ENCODE measurements around the gene LRRC36. TPM values are rescaled to one million over a fixed set of nuclear protein-coding genes. Genes with fewer than 3 reads are reported as not detected.

LRRC36 gene
- total RNA-seq, 4 donors from 2014 or later = 5.1 TPM; not detected in 3

DNA sequence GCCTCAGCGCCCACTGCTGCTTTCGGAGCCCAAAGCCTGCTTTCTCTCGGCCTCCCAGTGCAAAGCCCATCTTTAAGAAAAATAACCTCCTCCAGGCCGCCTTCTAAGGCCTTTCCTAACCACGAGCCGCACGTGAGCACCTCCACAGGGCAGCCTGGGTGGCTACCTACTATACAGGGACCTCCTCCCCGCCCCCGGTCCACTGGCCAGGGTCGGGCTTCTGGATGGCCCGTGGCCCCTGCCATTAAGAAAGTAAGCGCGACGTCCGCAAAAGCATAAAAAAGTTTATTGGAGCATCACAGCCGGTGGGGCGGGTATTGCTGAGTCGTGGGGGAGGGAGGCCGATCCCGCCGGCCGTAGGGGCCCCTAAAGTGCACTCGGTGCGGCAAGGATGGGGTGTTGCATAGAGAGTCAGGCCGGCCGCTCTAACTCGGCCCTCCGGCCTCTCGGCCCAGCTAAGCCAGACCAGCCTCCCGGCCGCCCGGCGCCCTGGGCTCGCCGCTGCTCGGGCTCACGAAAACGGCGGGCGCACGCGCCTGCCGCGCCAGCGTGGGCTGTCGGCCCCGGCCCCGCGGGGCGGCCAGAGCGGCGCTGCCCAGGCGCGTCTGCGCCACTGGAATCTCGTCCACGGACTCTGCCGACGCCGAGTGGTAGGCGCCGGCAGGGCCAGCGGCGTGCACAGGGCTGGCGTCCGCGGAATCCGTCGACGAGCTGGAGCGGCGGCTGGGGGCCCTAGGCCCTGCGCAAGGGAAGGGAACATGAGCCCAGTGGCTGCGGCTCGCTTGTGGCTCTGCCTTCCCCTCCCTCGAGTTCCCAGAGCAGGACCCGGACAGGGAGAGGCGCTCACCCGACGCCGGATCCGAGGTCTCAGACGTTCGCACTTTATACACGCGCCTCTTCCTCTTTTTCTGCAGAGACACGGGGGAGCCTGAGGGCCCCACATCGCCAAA, 67.8 kb downstream of the LRRC36 start:
- Histone ChIP-seq H3K36me3 (no peaks in the 10 kb centered on the region), H3K27me3 (no peaks in the 10 kb centered on the region), H3K4me3 (peak overlapping the region; percentile 18 to 51 (median 30)), H3K4me1 (peaks cover 4 to 72% (median 14%) of the 10 kb centered on the region in 4 donors), H3K9me3 (no peaks in the 10 kb centered on the region), H3K27ac (peak overlapping the region in 3 of 4 donors; percentile 21 to 80 (median 56))
- TF ChIP-seq CTCF (IDR thresholded peaks at IDR 0.05) (no peak), POLR2A (IDR thresholded peaks at IDR 0.05) (no peak)
- peak in 1 of 3 donors; percentile 49 for DNase-seq

DNA sequence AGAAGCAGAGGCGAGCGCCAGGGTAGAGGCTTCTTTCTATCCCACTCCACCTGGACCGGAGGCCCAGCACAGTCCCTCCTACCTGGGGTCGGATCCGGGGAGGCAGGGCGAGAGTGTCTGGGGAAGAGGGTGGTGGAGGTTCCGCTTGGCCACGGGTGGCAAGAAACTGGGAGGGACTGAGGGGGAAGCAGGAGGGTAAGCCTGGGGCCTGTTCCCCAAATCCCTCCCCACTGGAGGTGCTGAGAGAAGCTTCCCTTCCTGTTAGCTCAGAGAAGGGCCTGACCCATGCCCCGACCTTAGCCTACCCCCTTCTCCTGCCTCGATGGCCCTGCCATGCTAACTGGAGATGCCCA, 68.5 kb downstream of the LRRC36 start:
- TF ChIP-seq CTCF (IDR thresholded peaks at IDR 0.05) (no peak), POLR2A (IDR thresholded peaks at IDR 0.05) (no peak)
- no peak for DNase-seq
- H3K4me1 ChIP-seq = peaks cover 4 to 76% (median 16%) of the 10 kb centered on the region in 4 donors
- H3K36me3 ChIP-seq = no peaks in the 10 kb centered on the region
- no peak overlapping the region for H3K4me3 ChIP-seq
- H3K9me3 ChIP-seq = no peaks in the 10 kb centered on the region
- H3K27ac ChIP-seq = peak overlapping the region in 2 of 4 donors; percentile 62 to 80
- H3K27me3 ChIP-seq = no peaks in the 10 kb centered on the region

- peak overlapping the region in 2 of 4 donors; percentile 62 to 80 for H3K27ac ChIP-seq
- H3K4me3 ChIP-seq = peak overlapping the region in 1 of 4 donors; percentile 4
- no peaks in the 10 kb centered on the region for H3K36me3 ChIP-seq
- DNase-seq = no peak
- peaks cover 4 to 73% (median 16%) of the 10 kb centered on the region in 4 donors for H3K4me1 ChIP-seq
- H3K9me3 ChIP-seq = no peaks in the 10 kb centered on the region
- no peaks in the 10 kb centered on the region for H3K27me3 ChIP-seq
- TF ChIP-seq POLR2A (IDR thresholded peaks at IDR 0.05) (no peak), CTCF (IDR thresholded peaks at IDR 0.05) (no peak)
These were observed 69.0 kb downstream of the LRRC36 start for GRCh38 chr16:67395458-67396158.

DNA sequence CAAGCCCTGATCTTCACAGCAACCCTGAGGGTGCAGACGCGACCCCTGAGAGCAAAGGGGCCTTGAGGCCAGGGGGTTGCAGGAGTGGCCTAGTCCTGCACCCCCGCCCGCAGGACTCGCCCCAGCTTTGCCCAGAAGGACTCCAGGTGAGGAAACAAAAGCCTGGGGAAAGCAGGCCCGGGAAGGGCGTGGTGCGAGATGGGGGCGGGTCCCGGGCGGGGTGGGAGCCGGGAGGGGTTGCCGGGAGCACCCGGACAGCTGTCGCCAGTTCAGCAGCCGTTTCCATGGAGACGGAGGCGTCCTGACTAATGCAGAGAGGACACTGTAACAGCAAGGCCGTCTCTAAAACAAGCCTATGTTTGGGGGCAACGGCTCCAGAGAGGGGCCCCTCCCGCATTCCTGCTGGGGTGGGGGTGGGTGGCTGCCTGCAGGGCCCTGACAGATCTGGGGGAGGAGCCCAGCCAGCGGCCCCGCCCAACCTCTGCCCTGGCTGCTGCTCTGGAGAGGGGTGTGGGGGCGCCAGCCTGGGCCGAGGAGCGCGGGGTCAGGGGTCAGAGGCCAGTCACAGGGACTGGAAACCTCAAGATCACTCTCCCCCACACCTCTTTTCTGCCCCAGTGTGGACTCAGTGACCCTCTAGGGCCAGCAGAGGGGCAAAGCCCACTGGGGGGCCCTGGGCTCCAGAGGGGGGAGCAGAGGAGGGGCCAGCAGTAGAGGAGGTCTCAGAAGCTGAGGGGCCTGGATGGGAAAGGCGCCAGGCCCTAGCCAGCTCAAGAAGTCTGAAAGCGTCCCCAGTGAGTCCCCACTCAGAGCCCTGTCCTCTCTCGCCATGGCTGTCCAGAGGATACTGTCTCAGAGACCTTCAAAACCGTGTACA, 69.8 kb downstream of the LRRC36 start:
- no peaks in the 10 kb centered on the region for H3K36me3 ChIP-seq
- H3K27ac ChIP-seq = peak overlapping the region in 2 of 4 donors; percentile 68 to 82
- H3K4me3 ChIP-seq = peak overlapping the region in 1 of 4 donors; percentile 9
- TF ChIP-seq CTCF (IDR thresholded peaks at IDR 0.05) = no peak
- TF ChIP-seq POLR2A (IDR thresholded peaks at IDR 0.05) = no peak
- no peaks in the 10 kb centered on the region for H3K27me3 ChIP-seq
- H3K9me3 ChIP-seq = no peaks in the 10 kb centered on the region
- peaks cover 4 to 70% (median 16%) of the 10 kb centered on the region in 4 donors for H3K4me1 ChIP-seq
- peak in 2 of 3 donors; percentile 90 to 92 for DNase-seq
